Activated CD4-positive, alpha-beta memory T cell treated with anti-CD3 and anti-CD28 coated beads, Interleukin-2, amount 10 ng/mL, durations not matched to agents 7 days and 5 days (primary cell): ENCODE results near the gene ZC2HC1C. TPM values are rescaled to one million over a fixed set of nuclear protein-coding genes. Genes with fewer than 3 reads are reported as not detected.

Experiments
- CTCF ChIA-PET: fragments of 350-600 bp; sonication (Branson Sonifier 250); formaldehyde crosslinking; loops from one replicate; lab custom pipeline; 2021; ENCODE audit warnings: antibody characterized with exemption, inconsistent platforms; lab: Charles Lee
- POLR2A ChIA-PET: fragments of 350-600 bp; sonication (Branson Sonifier 250); formaldehyde crosslinking; loops from one replicate; lab custom pipeline; 2021; ENCODE audit warnings: antibody characterized with exemption; lab: Charles Lee
- DNase-seq: peaks from one replicate; pipeline ENCODE4 v3.0.0-alpha.2; 2020
- H3K27ac Mint-ChIP-seq: one replicate; pipeline ENCODE4 v1.8.0; 2021; ENCODE audit warnings: mild to moderate bottlenecking, mixed read lengths
- H3K27me3 Mint-ChIP-seq: one replicate; pipeline ENCODE4 v1.8.0; 2021; ENCODE audit warnings: mixed read lengths
- H3K36me3 Mint-ChIP-seq: one replicate; pipeline ENCODE4 v1.8.0; 2021; ENCODE audit warnings: low read depth, mixed read lengths
- H3K4me1 Mint-ChIP-seq: one replicate; pipeline ENCODE4 v1.8.0; 2021; ENCODE audit warnings: mixed read lengths
- H3K4me3 Mint-ChIP-seq: one replicate; pipeline ENCODE4 v1.8.0; 2021; ENCODE audit warnings: mild to moderate bottlenecking, mixed read lengths
- H3K9me3 Mint-ChIP-seq: one replicate; pipeline ENCODE4 v1.8.0; 2021; ENCODE audit warnings: mixed read lengths
- total RNA-seq, 2 experiments: library from RNA; stranded (reverse); gene quantifications; one replicate each; pipeline ENCODE4 v1.2.3, GENCODE V29; 2021

ZC2HC1C gene, protein sequence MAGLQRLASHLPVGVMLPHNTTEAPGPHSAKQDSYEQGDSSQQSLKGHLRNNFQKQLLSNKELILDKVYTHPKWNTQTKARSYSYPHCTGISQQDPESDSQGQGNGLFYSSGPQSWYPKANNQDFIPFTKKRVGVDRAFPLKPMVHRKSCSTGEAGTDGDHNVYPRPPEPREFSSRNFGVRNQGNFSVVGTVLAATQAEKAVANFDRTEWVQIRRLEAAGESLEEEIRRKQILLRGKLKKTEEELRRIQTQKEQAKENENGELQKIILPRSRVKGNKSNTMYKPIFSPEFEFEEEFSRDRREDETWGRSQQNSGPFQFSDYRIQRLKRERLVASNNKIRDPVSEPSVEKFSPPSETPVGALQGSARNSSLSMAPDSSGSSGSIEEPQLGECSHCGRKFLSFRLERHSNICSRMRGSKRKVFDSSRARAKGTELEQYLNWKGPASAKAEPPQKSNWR
- total RNA-seq: 1 to 10 TPM; 2.0 to 2.4 TPM

DNA sequence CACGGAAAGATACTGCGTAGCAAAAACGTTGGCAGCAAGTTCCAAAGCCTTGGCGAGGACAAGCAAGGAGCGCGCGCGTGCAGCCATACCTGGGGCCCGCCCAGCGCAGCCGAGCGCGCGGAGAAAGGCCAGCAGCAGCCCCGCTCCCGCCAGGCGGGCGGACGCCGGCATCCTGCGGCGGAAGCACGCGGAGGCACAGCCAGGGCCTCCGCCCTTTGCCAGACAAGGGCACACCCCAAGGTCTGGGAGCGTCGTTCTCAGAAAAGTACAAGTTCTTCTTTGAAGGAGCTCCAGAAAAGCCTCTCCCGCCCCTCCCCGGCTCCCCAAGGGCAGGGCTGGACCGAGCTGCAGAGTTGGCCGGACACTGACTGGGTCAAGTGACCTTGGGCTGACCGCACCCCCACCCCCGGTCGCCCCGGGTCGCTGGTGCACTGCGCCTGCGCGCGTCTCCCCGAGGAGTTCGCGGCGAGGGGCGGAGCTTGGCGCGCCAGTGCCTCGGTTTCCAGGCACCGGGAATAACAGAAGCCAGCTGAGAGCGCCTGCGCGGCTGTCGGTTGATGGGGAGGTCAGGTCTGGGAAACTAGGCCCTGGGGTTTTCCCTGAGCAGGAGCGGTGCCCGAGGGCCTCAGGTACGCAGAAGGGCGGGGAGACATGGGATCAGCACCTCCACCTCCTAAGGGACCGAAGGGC is at the start of gene ZC2HC1C:
ZC2HC1C (plus strand) TSS at position 521 of the 690 bp plus-strand sequence. CDS start 933 bp downstream, outside the sequence.
- POLR2A ChIA-PET: interaction anchor here (0.7 to 3.6 kb wide), 14 partner anchors 9 to 188 kb away, joined by 3 to 22 read pairs (median 7); partner anchors contain the start of genes EIF2B2, MLH3 and NEK9
- CTCF ChIA-PET: interaction anchor here (0.9 to 2.3 kb wide), 7 partner anchors 19 to 230 kb away, joined by 3 to 10 read pairs (median 5); partner anchors contain the start of genes MLH3 and RPS6KL1
- H3K9me3 Mint-ChIP-seq: no peaks in the 10 kb centered on the region

DNA sequence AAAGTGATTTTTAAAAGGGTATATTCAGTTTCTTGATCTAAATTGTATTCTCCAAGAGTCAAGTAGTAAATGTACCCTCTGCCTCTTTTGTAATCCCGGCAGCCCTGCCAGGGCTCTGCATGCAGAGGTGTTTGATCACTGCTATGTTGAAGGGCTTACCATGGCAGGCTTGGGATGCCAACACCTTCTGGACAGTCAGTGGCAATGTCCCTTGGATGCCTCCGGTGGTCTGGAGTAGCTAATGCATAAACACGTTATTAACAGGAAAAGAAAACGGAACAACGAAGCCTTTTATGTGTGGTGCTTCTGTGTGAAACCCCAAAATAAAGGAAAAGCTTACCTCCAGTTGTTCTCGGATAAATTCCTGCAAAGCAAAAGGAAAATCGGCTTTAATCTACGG is 46.8 kb upstream of the ZC2HC1C start:
- Mint-ChIP-seq H3K4me3 (no peak overlapping the region), H3K9me3 (no peaks in the 10 kb centered on the region), H3K27me3 (no peaks in the 10 kb centered on the region), H3K36me3 (peaks cover 22% of the 10 kb centered on the region), H3K4me1 (no peaks in the 10 kb centered on the region), H3K27ac (no peak overlapping the region)
- POLR2A ChIA-PET: interaction anchor here (1.2 to 1.9 kb wide), 2 partner anchors 19 to 28 kb away, joined by 4 read pairs; partner anchors contain the start of gene MLH3
- CTCF ChIA-PET: interaction anchor here (0.6 to 3.1 kb wide), 12 partner anchors 8 to 642 kb away, joined by 3 to 14 read pairs (median 4); partner anchors contain the start of gene ACYP1
- no peak for DNase-seq

More for the DNA sequence above, at the start of gene ZC2HC1C:
- Mint-ChIP-seq H3K4me1 (peaks cover 17% of the 10 kb centered on the region), H3K4me3 (peak within 1 kb of the TSS; percentile 22), H3K27me3 (no peaks in the 10 kb centered on the region), H3K27ac (no peak within 1 kb of the TSS), H3K36me3 (no peaks in the 10 kb centered on the region)
- DNase-seq: peak; percentile 73

- Mint-ChIP-seq H3K4me1 (no peaks in the 10 kb centered on the region), H3K36me3 (peaks cover 22% of the 10 kb centered on the region), H3K4me3 (no peak overlapping the region), H3K9me3 (no peaks in the 10 kb centered on the region), H3K27ac (no peak overlapping the region), H3K27me3 (no peaks in the 10 kb centered on the region)
- ChIA-PET POLR2A (interaction anchor here (1.2 to 1.9 kb wide), 2 partner anchors 20 to 28 kb away, joined by 4 read pairs; partner anchors contain the start of gene MLH3), CTCF (interaction anchor here (0.6 to 3.1 kb wide), 12 partner anchors 9 to 163 kb away, joined by 3 to 14 read pairs (median 4); partner anchors contain the start of gene ACYP1)
- DNase-seq: no peak
Measured at GRCh38 chr14:75023108-75023507, 46.3 kb upstream of the ZC2HC1C start.

DNA sequence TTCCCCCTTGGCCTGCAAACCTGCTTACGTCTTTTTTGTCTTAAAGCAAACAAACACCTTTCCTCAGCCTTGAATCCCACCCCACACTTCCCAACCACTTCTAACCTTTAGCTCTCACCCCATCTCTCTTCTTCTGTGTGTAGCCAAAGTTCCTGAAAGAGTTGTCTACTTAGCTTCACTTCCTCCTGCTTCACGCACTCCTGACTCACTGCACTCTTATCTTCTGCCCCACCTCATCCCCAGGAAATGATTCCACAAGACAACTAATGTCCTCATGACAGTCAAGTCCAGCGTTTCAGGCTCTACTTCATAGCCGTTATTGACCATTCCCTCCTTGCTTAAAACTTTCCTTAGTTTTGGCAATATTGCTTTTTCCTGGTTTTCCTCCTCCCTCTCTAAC is 44.4 kb upstream of the ZC2HC1C start:
- ChIA-PET CTCF (interaction anchor here (0.8 to 3.1 kb wide), 6 partner anchors 21 to 165 kb away, joined by 3 to 14 read pairs (median 6); no protein-coding TSS in a partner anchor), POLR2A (interaction anchor here (1.6 kb wide), 1 partner anchor 10 kb away, joined by 4 read pairs; no protein-coding TSS in a partner anchor)
- H3K27me3 Mint-ChIP-seq: no peaks in the 10 kb centered on the region
- no peak overlapping the region for H3K4me3 Mint-ChIP-seq
- no peak for DNase-seq
- H3K27ac Mint-ChIP-seq: no peak overlapping the region
- H3K4me1 Mint-ChIP-seq: no peaks in the 10 kb centered on the region
- H3K36me3 Mint-ChIP-seq: peaks cover 17% of the 10 kb centered on the region
- no peaks in the 10 kb centered on the region for H3K9me3 Mint-ChIP-seq

GRCh38 chr14:75025876-75026275 is 43.6 kb upstream of the ZC2HC1C start:
- POLR2A ChIA-PET: interaction anchor here (1.1 kb wide), 1 partner anchor 18 kb away, joined by 3 read pairs; no protein-coding TSS in a partner anchor
- CTCF ChIA-PET: interaction anchor here (2.5 kb wide), 1 partner anchor 165 kb away, joined by 8 read pairs; no protein-coding TSS in a partner anchor
- Mint-ChIP-seq H3K4me1 (no peaks in the 10 kb centered on the region), H3K4me3 (no peak overlapping the region), H3K9me3 (no peaks in the 10 kb centered on the region), H3K27ac (no peak overlapping the region), H3K36me3 (peaks cover 21% of the 10 kb centered on the region), H3K27me3 (no peaks in the 10 kb centered on the region)
- no peak for DNase-seq

DNA sequence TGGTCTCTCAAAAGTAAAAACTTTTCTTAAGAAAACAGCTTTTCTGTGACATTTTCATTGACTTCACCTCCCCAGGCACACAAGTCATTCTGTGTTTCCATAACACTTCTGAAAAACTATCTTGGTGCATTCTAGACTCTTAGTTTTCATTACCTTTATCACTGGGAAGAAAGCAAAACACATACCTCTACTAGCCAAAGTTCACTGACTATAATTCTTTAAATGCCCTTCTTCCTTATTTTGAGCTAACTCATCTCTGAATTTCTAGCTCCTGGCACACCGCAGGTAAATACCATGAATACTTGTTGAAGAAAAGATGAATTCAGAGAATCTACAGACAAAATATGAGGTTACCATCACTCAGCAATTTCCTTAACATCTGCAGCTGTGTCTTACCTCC is 39.3 kb upstream of the ZC2HC1C start:
- CTCF ChIA-PET: no interaction called here
- H3K27ac Mint-ChIP-seq: no peak overlapping the region

GRCh38 chr14:75032939-75033338 is 36.5 kb upstream of the ZC2HC1C start:
- no peaks in the 10 kb centered on the region for H3K9me3 Mint-ChIP-seq
- no peak for DNase-seq
- H3K36me3 Mint-ChIP-seq: peaks cover 30% of the 10 kb centered on the region
- ChIA-PET CTCF (no interaction called here), POLR2A (interaction anchor here (1.2 kb wide), 1 partner anchor 9 kb away, joined by 3 read pairs; no protein-coding TSS in a partner anchor)
- H3K4me3 Mint-ChIP-seq: no peak overlapping the region
- H3K4me1 Mint-ChIP-seq: no peaks in the 10 kb centered on the region
- no peaks in the 10 kb centered on the region for H3K27me3 Mint-ChIP-seq
- H3K27ac Mint-ChIP-seq: no peak overlapping the region

More for the DNA sequence above, 39.3 kb upstream of the ZC2HC1C start:
- POLR2A ChIA-PET: interaction anchor here (0.8 kb wide), 1 partner anchor 34 kb away, joined by 3 read pairs; the partner anchor contains the start of gene ACYP1
- Mint-ChIP-seq H3K27me3 (no peaks in the 10 kb centered on the region), H3K36me3 (peaks cover 26% of the 10 kb centered on the region), H3K4me1 (no peaks in the 10 kb centered on the region), H3K9me3 (no peaks in the 10 kb centered on the region), H3K4me3 (no peak overlapping the region)
- DNase-seq: no peak

GRCh38 chr14:75040507-75040906 is 28.9 kb upstream of the ZC2HC1C start:
- Mint-ChIP-seq H3K9me3 (no peaks in the 10 kb centered on the region), H3K36me3 (peaks cover 15% of the 10 kb centered on the region), H3K4me1 (peaks cover 12% of the 10 kb centered on the region), H3K4me3 (no peak overlapping the region), H3K27me3 (no peaks in the 10 kb centered on the region), H3K27ac (no peak overlapping the region)
- DNase-seq: no peak
- ChIA-PET CTCF (interaction anchor here (0.8 kb wide), 1 partner anchor 134 kb away, joined by 3 read pairs; no protein-coding TSS in a partner anchor), POLR2A (no interaction called here)

DNA sequence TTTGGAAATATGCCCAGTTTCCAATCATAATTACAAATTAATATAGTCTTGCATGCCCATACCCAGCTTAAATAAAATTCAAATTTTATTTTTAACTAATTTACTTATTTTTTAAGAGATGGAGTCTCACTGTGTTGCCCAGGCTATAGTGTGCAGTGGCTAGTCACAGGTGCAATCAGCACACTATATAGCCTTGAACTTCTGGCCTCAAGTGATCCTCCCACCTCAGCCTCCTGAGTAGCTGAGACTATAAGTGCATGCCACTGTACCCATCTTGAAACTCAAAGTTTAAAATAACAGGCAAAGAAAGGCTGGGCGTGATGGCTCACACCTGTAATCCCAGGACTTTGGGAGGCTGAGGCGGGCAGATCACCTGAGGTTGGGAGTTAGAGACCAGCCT is 28.5 kb upstream of the ZC2HC1C start:
- H3K27me3 Mint-ChIP-seq: no peaks in the 10 kb centered on the region
- H3K27ac Mint-ChIP-seq: no peak overlapping the region
- peaks cover 15% of the 10 kb centered on the region for H3K36me3 Mint-ChIP-seq
- no peaks in the 10 kb centered on the region for H3K9me3 Mint-ChIP-seq
- ChIA-PET POLR2A (no interaction called here), CTCF (interaction anchor here (0.8 kb wide), 1 partner anchor 135 kb away, joined by 3 read pairs; no protein-coding TSS in a partner anchor)
- H3K4me3 Mint-ChIP-seq: no peak overlapping the region
- H3K4me1 Mint-ChIP-seq: peaks cover 15% of the 10 kb centered on the region
- no peak for DNase-seq

- Mint-ChIP-seq H3K36me3 (peaks cover 14% of the 10 kb centered on the region), H3K9me3 (no peaks in the 10 kb centered on the region), H3K27me3 (no peaks in the 10 kb centered on the region), H3K27ac (no peak overlapping the region), H3K4me1 (peaks cover 16% of the 10 kb centered on the region), H3K4me3 (no peak overlapping the region)
- POLR2A ChIA-PET: interaction anchor here (1.0 kb wide), 1 partner anchor 36 kb away, joined by 3 read pairs; no protein-coding TSS in a partner anchor
- CTCF ChIA-PET: interaction anchor here (0.6 kb wide), 1 partner anchor 164 kb away, joined by 3 read pairs; no protein-coding TSS in a partner anchor
- DNase-seq: no peak
Measured at GRCh38 chr14:75041613-75042012, 27.8 kb upstream of the ZC2HC1C start.

DNA sequence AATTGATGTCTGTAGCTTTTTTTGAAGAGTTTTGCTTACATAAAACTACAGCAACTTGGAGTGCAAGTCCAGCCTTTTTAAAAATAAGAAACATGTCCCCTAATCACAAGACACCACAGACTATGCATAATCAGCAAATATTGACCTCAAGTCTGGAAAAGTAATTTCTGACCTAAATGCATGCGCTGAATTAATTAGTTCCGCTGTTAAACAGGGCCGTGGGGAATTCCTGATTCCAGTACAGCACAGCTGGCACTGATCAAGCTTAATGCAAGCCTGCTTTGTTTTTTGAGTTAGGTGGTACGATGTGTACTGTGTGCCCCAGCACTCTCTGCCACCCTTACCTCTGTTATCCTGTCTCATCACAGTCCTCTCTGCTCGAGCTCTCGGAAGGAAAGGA is 27.4 kb upstream of the ZC2HC1C start:
- H3K9me3 Mint-ChIP-seq: no peaks in the 10 kb centered on the region
- no peak overlapping the region for H3K27ac Mint-ChIP-seq
- peaks cover 11% of the 10 kb centered on the region for H3K36me3 Mint-ChIP-seq
- DNase-seq: no peak
- ChIA-PET POLR2A (interaction anchor here (1.0 kb wide), 1 partner anchor 37 kb away, joined by 3 read pairs; no protein-coding TSS in a partner anchor), CTCF (interaction anchor here (0.6 kb wide), 1 partner anchor 164 kb away, joined by 3 read pairs; no protein-coding TSS in a partner anchor)
- H3K27me3 Mint-ChIP-seq: no peaks in the 10 kb centered on the region
- no peak overlapping the region for H3K4me3 Mint-ChIP-seq
- H3K4me1 Mint-ChIP-seq: peaks cover 20% of the 10 kb centered on the region

GRCh38 chr14:75044322-75044721 is 25.1 kb upstream of the ZC2HC1C start:
- no peak overlapping the region for H3K4me3 Mint-ChIP-seq
- ChIA-PET POLR2A (no interaction called here), CTCF (interaction anchor here (1.0 to 1.1 kb wide), 2 partner anchors 12 to 25 kb away, joined by 3 to 4 read pairs; partner anchors contain the start of gene ZC2HC1C)

More at GRCh38 chr14:75044322-75044721, 25.1 kb upstream of the ZC2HC1C start:
- Mint-ChIP-seq H3K36me3 (peaks cover 22% of the 10 kb centered on the region), H3K27ac (no peak overlapping the region), H3K27me3 (no peaks in the 10 kb centered on the region), H3K9me3 (no peaks in the 10 kb centered on the region), H3K4me1 (peaks cover 33% of the 10 kb centered on the region)
- no peak for DNase-seq
